Activated naive CD8-positive, alpha-beta T cell treated with anti-CD3 and anti-CD28 coated beads, Interleukin-2, amount 10 ng/mL, durations not matched to agents 7 days and 5 days (primary cell): ENCODE measurements around the gene SCAMP2. TPM values are rescaled to one million over a fixed set of nuclear protein-coding genes. Genes with fewer than 3 reads are reported as not detected.

Experiments
- microRNA-seq: library from miRNA; unstranded; fragments of <30 nt; microRNA quantifications from one replicate; pipeline ENCODE4 v1.2.0, GENCODE V29; 2022
- total RNA-seq, 2 experiments: library from RNA; stranded (reverse); gene quantifications; one replicate each; pipeline ENCODE4 v1.2.3, GENCODE V29; 2021

Gene SCAMP2
- total RNA-seq, 2 experiments from 2014 or later: 100 to 103 TPM

Small RNA genes within 50 kb of the gene (microRNA-seq; reads per million reads assigned to microRNA genes)
- not detected for gene MIR6882

Other genes starting within 250 kb of the SCAMP2 start
- 10 to 100 TPM; 46.7 to 47.0 TPM for gene EDC3, start 177.3 kb downstream of the SCAMP2 start, total RNA-seq
- 10 to 100 TPM; 12.0 to 12.4 TPM for gene CYP1A1, start 147.8 kb downstream of the SCAMP2 start, total RNA-seq
- gene CYP1A2, start 124.5 kb downstream of the SCAMP2 start, total RNA-seq: not detected
- gene CSK, start 91.3 kb downstream of the SCAMP2 start, total RNA-seq: 100 to 1,000 TPM; 269 to 281 TPM
- gene LMAN1L, start 60.5 kb downstream of the SCAMP2 start, total RNA-seq: under 1 TPM; 0.36 to 0.37 TPM
- under 1 TPM; 0.17 to 0.28 TPM for gene CPLX3, start 46.7 kb downstream of the SCAMP2 start, total RNA-seq
- gene ULK3, start 30.2 kb downstream of the SCAMP2 start, total RNA-seq: 10 to 100 TPM; 59.9 to 60.4 TPM
- 10 to 100 TPM; 68.7 to 72.9 TPM for gene MPI, start 16.7 kb upstream of the SCAMP2 start, total RNA-seq
- gene FAM219B, start 33.5 kb upstream of the SCAMP2 start, total RNA-seq: 100 to 1,000 TPM in 1 of 2 experiments, 10 to 100 TPM in 1; 90.3 to 113 TPM
- gene COX5A, start 64.7 kb upstream of the SCAMP2 start, total RNA-seq: 100 to 1,000 TPM; 220 to 222 TPM
- 1 to 10 TPM; 3.5 to 4.2 TPM for gene RPP25, start 83.4 kb upstream of the SCAMP2 start, total RNA-seq
- under 1 TPM in 1 of 2 experiments, not detected in 1; 0.22 TPM for gene SCAMP5, start 122.2 kb upstream of the SCAMP2 start, total RNA-seq
- gene PPCDC, start 150.2 kb upstream of the SCAMP2 start, total RNA-seq: 10 to 100 TPM; 16.0 to 16.7 TPM